ENCODE data around the gene POMT1.

The POMT1 gene

GRCh38 chr9:131554843-131555351 lies 52.2 kb downstream of the POMT1 start:
- DNase-seq (ENCODE audit: low read depth), result no peak

- no peak for DNase-seq (ENCODE audit: low read depth)
Observed at GRCh38 chr9:131555841-131556673, 53.3 kb downstream of the POMT1 start.

GRCh38 chr9:131557855-131558548 lies 55.3 kb downstream of the POMT1 start:
- DNase-seq (ENCODE audit: low read depth), result no peak

DNA sequence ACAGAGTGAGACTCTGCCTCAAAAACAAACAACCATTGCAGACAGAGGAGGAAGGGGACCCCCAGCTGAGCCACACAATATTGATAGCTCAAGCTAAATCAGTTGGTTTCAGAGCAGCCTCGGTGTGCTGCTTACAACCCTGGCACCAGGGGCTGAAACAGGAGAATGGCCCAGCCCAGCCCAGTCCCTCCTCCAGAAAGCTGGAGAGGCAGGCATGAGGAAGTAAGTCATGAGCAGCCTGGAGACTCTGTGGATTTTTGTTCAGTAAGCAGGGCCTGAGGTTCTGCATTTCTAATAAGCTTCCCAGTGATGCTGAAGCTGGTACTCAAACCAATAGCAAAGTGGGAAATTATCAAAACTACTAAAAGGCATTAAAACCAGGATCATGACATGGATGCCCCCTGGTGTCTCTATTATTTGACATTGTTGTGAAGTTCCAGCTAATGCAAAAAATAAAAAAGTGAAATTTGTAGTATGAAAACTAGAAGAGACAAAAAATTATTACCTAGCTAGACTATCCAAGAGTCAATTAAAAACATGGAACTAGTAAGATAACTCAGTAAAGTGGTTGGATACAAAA lies 56.8 kb downstream of the POMT1 start:
- DNase-seq (ENCODE audit: low read depth), result no peak

DNA sequence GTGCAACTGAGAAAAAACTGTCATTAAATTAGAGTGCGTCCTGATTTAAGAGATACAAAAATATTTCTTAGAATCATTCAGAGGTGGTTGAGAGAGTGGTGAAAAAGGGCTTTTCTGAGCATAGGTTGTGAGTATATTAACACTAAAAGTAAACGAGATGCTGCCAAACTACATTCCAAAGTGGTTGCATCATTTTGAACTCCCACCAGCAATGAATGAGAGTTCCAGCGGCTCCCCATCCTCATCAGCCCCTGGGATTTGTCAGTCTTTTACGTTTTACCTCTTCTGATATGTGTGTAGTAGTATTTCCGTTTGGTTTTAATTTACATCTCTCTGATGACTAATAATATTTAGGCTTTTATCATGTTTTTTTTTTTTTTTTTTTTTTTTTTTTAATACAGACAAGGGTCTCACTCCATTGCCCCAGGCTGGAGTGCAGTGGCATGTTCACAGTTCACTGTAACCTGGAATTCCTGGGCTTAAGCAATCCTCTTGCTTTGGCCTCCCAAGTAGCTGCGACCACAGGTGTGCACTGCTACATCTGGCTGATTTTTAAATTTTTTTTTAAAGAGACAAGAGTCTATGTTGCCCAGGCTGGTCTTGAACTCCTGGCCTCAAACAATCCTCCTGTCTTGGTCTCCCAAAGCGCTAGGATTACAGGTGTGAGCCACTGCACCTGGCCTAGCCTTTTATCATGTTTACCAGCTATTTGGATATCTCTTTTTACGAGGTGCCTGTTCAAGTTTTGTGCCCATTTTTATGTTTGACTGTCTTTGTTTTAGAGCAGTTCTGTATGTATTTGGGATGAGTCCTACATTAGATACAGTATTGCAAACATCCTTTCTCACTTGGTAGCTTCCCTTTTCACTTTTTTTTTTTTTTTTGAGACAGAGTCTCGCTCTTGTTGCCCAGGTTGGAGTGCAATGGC lies 59.6 kb downstream of the POMT1 start:
- no peak for DNase-seq (ENCODE audit: low read depth)

DNA sequence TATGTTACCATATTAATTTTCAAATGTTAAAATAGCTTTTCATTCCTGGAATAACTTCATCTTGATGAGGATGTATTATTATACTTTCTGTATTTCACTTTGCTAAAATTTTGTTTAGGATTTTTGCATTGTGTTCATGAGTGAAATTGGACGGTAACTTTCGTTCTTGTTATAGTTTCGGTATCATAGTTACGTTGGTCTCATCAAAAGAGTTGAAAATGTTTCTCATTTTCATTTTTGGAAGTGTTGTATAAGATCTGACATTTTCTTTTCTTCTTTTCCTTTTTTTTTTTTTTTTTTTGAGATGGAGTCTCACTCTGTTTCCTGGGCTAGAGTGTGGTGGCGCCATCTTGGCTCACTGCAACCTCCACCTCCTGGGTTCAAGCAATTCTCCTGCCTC lies 62.7 kb downstream of the POMT1 start:
- DNase-seq (ENCODE audit: low read depth), result no peak

- DNase-seq (ENCODE audit: low read depth), result no peak
Observed at GRCh38 chr9:131566158-131566557, 63.4 kb downstream of the POMT1 start.

DNA sequence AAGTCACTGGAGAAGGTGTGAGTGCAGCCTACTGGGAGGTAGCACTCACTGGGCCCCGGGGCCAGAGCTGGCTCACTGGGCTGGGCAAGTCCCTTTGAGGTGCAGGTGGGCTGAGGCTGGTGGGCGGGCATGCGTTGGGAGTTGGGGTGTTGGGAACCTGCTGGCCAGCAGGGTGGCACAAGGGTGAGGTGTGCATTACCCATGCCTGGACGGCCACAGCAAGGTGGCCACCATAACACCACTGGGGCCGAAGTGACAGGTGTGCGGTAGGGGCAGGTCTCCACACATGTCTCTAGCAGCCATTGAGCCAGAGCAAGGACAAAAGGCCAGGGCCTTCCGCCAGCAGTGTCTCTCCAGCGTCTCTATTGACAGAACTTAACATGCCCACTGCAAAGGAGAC lies 65.2 kb downstream of the POMT1 start:
- no peak for DNase-seq (ENCODE audit: low read depth)

All from activated T-helper 1 cell treated with Interleukin-2 at 50 U/mL for 16 hours (primary cell).